ENCODE measurements around the gene TMTC4.

- TF ChIP-seq CTCF (IDR thresholded peaks at IDR 0.05) (no peak), POLR2AphosphoS5 (IDR thresholded peaks at IDR 0.05) (no peak)
Observed at GRCh38 chr13:100597253-100597652, 77.3 kb downstream of the TMTC4 start.
